OCI-LY1 (cell line): ENCODE measurements around the gene FCSK.

Experiments used
- CTCF ChIP-seq: fragments of 200-600 bp; sonication (generic), shearing (Covaris generic); IDR thresholded peaks from 2 replicates; pipeline ENCODE4 v1.5.1; 2017; ENCODE audit warnings: mild to moderate bottlenecking, antibody characterized with exemption, low read length, moderate library complexity, mixed read lengths
- EZH2 ChIP-seq: fragments of 200-600 bp; sonication (generic), shearing (Covaris generic); IDR thresholded peaks from 2 replicates; pipeline ENCODE4 v1.8.0; 2017; ENCODE audit warnings: borderline replicate concordance, mixed run types, mild to moderate bottlenecking, antibody characterized with exemption, low read length, moderate library complexity, mixed read lengths

- no peak for TF ChIP-seq CTCF
- TF ChIP-seq EZH2 = no peak
Measured at GRCh38 chr16:70493802-70494201, 39.4 kb downstream of the FCSK start.
